ENCODE measurements around the gene CRYGN. TPM values are rescaled to one million over a fixed set of nuclear protein-coding genes. Genes with fewer than 3 reads are reported as not detected.

The CRYGN gene
- polyA plus RNA-seq, 5 donors: 0.20 to 0.58 (median 0.55) TPM

DNA sequence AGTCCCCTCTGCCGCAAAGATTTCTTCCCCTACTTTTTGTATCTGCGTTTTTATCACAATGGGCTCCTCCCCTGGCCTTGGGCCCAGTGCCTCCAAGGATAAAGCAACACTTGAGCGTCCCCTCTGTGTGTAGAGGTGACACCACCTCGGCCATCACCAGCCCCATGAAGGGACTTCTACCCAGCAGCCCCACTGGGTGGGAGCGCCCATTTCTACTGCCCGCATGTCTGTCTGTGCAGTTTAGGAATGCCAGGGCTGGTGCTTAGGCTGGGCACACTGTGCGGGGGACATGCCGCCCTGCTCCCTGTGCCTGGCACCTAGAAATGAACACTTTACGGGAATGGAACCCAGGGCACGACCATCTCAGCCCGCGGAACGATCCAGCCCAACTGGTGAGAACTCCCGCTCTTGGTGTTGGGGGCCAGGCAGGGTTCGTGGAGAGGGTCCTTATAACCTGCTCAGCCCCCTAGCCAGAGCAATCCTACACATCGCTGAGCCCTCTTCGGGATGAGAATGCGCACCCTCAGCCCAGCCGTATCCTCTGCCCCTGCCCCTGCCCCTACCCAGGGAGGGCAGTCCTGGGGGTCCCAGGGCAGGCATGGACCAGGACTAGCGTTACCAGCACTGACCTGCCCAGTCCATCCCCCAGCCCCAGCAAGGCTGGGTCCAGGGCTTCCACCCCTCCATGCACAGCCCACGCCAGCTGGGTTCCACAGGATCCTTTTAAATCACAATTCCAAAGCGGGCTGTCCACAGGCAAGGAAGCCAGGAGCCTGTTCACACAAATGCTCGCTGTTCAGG is 12.8 kb downstream of the CRYGN start:
- no peak for DNase-seq

DNA sequence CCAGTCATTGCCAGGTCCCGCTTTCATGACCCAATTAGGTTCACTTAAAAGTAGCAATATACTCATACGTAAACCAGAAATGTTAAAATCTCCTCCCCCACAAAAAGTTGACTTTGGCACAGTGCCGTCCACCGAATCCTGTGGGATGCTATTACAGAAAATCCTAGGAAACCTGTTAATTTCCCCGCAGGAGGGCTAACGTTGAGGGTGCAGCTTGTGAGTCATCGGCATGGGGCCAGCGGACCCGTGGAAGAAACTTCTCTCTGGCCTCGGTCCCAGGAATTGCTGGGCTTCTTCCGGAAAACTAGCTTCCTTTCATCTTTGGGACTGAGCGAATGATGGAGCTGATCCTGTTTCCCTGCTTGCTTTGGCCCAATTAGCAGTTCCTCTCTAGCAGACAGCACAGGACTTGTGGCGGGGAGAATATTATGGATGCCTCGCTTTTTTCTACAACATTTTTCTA is 13.5 kb downstream of the CRYGN start:
- DNase-seq: no peak

DNA sequence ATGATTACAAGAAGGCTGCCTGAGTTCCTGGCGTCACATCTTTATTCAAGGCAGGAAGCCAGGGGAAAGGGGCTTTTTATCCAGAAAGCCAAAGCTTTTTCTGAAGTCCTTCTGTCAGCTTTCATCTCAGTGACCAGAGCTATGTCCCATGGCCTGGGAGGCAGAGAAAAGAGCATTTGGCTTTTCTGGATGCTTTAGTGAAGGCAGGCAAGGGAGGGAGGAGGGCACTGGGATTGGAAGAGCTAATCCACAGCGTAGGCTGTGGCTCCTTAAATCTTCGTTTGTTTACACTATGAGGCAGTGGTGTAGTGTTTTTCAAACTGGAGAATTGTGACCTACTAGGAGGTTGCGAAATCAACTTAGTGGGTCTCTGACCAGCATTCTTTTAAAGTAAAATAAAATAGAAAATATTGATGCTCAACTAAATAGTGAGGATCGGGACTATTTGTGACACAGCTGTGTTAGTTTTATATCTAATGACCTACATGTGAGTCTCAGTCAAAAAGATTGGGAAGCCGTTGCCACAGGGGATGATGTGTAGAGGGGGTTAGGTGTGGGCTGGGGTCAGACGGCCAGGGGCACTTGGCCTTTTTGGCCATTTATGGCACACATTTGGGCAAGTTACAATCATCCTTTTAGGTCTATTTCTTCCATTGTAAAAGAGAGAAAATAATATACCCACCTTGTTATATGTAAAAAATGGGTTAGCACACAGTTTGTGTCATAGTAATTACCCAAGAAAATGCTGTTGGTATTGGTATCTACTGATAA is 14.1 kb downstream of the CRYGN start:
- no peak for DNase-seq

DNA sequence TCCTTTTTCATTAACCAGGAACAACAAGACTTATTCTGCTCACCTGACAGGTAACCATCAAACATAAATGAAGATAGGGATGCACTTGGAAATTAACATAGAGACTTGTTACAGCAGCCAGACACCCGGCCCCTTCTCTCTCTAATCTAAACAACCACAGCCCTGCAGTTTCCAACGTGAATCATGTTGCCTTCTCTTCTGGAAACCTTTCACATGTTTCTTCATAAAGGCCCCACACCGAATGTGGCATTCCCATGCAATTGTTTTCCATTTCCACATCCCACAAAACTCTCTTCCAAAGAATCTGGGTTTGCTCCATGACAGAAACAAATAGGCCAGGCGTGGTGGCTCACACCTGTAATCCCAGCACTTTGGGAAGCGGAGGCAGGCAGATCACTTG is 15.1 kb downstream of the CRYGN start:
- DNase-seq: no peak

DNA sequence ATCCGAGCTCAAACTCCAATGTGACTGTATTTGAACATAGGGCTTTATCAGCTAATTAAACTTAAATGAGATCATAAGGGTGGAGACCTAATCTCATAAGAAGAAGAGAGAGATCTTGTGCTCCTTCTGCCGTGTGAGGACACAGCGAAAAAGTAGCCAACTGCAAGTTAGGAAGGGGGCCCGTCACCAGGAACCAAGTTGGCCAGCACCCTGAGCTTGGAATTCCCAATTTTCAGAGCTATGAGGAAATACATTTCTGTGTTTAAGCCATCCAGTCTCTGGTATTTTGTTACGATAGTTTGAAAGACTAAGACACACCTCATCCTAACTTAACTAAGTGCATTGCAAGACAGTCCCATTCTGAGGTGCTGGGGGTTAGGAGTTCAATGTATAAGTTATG is 16.0 kb downstream of the CRYGN start:
- DNase-seq: no peak

DNA sequence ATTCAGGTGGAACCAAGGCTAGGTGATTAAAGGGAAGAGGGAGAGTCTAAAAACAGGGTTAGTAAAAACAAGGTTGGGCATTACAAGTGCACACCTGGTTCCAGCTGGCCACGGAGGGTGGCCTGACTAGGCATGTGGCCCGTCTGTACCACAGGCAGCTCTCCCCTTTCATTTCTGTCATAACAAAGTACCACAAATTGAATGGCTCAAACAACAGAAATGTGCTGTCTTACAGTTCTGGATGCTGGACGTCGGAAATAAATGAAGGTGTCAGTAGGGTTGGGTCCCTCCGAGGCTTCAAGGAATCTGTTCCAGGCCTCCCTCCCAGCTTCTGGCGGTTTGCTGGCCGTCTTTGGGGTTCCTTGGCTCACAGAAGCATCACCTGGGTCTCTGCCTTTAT is 16.7 kb downstream of the CRYGN start:
- DNase-seq: no peak

DNA sequence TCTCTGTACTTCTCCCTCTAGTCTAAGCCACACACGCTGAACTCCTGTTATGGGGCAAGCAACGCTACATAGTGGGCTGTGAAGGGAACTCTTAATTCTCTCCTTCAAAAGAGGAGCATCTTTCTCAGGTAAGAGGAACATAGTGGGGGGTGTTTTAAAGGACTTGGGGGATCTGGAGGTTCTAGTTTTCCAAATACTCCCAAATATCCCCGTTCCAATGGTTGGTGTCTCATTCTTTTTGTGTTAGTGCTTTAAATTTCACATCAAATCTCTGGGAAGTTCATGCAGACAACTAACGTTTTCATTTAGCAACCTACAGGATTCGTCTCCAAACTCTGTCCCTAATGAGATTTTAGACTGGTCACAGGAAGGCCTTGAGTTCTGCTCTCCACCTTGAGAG is 17.7 kb downstream of the CRYGN start:
- no peak for DNase-seq

DNA sequence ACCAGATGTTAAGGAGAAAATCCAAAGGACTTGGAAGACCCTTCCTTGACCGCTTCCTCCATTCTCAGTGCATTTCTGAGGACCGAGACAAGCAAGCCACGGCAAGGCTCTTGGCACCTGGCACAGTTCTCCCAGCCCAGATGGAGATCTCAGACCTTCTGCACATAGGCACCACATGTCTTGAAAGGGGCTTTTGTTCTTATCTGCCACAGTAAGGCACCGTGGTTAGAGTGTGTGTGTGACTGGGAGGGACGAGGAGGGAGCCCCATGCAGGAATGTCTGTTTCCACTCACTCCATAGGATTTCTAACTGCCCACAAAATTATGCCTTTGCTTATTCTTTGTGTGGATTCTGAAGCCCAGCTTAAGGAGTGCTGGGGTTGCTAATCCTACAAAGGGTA is 19.8 kb downstream of the CRYGN start:
- no peak for DNase-seq

DNA sequence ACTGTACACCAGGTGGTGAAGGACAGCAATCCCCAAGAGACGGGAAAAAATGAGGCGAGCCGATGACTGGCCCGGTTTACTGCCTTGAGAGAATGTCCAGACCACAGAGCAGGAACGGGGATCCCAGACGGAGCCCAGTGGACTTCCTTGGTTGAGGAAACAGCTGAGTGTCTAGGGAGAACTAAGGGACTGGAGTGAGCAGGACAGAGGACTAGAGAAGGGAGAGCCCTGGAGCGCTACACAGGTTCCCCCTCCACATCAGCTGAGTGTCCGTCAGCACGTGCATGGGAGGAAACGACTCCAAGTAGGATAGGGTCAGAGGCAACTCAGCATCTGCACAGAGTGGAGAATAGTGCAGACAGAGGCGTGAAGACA is 23.0 kb downstream of the CRYGN start:
- no peak for DNase-seq

DNA sequence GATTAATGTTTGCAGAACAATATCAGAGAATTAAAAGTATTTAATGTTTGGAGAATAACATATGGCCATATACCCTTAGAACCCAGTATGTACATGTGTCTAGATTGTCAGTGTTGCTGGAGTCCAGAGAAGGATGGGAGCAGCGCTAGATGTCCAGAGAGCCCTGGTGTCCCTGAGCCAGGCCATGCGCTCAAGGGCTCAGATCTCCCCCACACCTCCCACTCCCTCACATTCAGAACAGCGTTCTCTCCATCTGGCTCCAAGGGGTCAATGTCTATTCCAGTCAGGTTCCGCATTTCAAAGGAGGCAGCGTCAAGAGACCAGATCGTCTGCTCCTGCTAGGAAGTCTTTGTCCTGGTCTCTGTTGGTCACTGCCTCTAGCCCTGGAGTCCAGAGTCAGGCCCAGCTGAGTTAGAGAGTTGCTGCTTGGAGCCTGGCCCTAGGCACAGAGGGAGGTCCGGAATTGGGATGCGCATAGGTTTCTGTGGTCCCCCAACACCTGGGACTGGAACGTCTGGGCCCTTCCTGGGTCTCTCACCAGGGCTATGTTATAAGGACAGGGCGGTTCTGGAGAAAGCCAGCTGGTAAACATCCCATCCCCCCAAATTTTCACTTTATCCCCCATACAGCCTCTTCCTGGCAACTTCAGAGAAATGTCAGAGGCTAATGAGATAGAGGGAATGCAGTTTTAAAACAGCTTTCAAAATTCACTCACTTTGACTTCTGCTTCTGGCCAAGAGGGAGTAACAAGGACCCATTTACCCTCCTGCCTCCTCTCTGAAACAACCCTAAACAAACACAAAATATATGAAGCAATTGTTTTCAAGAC is 23.6 kb downstream of the CRYGN start:
- no peak for DNase-seq

DNA sequence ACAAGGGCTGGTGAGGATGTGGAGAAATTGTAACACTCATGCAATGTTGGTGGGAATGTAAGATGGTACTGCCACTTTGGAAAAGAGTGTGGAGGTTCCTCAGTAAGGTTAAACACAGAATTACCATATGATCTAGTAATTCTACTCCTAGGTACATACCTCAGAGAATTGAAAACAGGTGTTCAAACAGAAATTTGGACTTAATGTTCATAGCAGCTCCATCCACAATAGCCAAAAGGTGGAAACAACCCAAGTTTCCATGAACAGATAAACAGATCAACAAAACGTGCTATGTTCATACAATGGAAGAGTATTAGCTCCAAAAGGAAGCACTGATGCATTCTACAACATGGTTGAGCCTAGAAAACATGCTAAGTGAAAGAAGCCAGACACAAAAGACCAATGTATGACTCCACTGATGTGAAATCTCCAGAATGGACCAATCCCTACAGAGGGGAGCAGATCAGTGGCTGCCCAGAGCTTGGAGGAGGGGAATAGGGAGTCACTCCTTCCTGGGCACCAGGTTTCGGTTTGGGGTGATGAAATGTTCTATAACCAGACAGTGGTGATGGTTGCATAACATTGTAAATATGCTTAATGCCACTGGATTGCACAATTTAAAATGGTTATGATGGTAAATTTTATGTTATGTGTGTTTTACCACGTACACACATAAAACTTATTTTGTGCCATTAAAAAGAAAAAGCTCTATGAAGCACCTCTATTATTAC is 24.4 kb downstream of the CRYGN start:
- DNase-seq: no peak

DNA sequence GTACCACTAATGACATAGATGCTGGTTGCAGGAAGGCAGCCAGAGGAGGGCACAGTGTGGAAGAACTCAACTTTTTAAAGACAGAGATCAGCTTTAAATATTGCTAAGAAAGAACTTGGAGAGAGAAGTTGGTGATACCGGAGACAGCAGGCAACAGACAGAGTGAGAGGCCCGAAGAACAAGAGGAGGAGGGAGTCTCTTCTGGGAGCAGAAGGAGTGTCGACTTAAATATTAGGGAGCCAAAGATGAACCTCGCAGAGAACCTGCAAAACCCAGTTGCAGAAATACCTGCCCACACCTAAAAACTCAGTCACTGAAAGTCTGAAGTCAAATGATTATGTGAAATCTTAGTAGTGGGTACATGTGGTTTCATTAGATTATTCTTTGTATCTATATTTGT is 26.7 kb downstream of the CRYGN start:
- no peak for DNase-seq

DNA sequence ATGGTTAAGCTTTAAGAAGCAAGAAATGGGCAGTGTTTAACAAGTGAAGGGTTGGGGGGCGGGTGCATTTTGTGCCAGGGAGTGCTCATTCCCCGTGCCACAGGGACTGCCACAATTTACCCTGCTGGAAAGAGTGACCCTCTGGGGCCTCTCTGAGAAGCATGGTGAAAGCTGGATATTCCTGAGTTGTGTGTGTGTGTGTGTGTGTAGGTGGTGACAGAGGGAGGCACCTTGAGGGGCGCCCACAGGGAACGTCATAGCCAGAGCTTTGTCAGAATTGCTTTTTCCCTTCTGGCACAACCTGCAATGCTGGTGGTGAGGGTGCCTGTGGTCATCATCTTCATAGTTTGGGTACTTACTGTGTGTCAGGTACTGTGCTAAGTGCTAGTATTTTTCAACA is 27.6 kb downstream of the CRYGN start:
- DNase-seq: no peak

DNA sequence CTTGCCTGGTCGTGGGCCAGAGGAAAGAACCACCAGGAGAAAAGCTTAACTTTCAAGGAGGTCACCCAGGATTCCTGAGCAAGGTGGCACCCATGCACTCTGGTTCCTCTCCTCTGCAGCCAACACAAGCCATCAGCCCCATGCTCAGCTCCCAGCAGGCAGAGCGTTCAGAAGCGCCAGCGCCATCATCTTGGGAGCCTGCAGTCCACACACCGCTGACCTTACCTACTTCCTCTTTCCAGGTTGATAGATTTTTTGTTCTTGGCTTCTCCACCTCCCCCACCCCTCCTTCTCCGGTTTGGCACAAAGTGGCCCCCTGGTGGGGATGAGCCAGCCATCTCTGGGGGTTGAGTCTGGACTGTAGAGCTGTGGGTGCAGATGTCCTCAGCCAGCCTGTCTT is 28.4 kb downstream of the CRYGN start:
- no peak for DNase-seq

DNA sequence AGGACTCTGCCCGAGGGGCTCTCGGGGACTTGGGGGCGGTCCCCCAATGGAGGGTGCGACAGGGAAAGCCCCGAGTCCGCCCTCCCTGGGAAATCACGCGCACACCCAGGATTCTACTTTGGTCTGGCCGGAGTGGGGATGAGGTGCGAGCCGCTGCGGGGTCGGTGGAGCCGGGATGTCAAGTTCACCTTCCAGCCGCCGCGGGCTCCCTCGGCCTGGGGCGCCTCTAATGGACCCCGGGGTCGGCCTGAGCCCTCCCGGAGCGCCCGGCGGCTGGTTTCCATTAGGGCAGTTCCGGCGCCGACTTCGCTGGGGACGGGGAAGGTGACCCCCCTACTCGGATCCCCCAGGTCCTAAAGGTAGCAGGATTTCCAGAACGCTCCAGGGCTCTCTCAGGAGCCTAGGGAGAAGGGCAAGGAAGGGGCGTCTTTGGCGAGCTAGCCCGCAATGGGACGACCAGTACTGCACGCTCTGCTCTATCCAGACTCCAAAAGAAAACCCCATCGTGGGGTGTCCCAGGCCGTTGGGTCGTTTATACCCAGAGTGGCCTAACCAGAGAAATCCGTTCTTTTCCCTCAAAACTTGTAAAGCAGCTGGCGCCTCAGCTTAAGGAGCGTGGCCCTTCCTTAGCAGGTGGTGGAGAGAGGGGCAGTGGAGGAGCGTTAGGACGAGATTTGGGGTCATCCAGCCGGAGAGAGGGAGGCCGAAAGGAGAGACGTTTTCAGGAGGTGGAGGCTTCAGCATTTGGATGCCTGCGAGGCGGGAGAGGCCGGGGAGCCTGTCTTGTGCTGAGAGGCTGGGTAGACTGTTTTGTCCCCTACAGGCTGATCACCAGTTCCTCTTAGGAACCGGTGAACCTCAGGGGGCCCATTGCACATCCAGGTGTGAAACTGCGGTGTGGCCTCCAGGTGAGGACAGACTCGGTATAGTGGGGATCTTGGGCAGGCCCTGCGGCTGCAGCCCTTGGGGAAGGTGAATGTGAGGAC is 29.2 kb downstream of the CRYGN start:
- DNase-seq: no peak

DNA sequence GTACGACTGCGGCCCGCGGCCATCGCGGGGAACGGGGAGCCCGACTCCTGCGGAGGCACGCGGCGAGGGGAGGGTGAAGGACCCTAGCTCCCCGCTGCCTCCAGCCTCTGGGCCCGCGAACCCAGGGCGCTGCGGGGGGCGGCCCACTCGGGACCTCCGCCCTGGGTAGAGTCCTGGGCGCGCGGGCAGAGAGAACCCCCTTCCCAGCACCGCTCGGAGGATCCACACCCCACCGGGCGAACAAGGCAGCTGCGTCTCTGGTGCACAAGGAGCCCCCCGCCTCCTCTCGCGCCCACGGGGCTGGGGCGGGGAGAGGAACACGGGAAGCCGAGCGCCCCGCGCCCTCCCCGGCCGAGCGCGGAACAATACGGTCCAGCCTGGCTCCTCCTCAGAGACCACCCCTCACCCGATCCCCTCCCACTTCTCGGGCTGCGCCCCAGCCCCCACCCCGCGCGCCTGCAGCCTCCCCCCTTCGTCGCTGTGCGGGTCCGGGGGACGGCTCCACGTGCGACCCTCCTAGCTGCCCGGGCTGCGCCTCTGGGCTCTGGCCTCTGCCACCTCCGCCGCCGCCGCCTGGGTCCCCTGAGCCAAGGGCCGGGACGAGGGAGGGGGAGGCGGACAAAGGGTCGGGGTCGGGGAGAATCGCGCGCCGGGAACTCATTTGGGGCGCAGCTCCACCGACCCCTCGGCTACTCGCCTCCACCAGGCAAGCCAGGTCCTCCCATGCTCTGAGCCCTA is 30.1 kb downstream of the CRYGN start, which contains the start of gene WDR86:
TSS of gene WDR86 (minus strand) at position 372 of the 738 bp plus-strand sequence. CDS start 449 bp downstream, outside the sequence.
- DNase-seq: peak in 1 of 2 donors; percentile 70

DNA sequence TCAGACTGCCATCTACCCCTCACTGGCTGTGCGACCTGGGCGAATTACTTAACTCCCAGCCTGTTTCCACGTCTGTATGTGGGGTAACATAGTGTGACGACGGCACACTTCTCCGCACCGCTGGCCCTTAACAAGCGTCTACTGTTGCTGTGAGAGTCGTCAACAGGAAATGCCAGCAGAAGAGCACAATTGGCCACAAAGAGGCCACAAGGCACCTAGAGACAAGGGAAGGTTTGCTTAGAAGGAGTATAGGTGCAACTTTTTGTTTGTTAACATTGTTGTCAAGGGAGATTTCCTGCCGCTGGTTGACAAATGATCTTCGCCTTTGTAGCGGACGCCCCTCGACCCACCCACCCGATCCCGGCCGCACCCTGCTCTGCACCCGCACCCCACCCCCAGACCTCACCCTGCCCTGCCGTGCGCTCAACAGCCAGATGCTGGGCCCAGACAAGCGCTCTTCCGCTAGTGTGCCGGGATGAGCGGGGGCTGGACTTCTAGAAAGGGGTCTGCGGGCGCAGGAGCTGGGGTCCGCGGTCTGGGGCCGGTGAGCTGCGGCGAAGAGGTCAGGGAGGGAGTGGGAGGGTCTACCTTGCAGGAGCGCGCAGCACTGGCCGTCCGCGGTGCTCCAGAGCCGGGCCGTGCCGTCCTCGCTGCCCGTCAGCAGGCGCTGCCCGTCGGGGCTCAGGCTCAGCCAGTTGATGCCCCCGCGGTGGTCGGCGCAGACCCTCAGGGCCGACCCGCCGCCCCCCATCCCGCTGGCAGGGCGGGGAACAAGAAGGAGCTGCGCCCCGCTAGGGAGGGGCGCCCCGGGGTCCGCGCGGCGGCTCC is 30.9 kb downstream of the CRYGN start:
- no peak for DNase-seq

DNA sequence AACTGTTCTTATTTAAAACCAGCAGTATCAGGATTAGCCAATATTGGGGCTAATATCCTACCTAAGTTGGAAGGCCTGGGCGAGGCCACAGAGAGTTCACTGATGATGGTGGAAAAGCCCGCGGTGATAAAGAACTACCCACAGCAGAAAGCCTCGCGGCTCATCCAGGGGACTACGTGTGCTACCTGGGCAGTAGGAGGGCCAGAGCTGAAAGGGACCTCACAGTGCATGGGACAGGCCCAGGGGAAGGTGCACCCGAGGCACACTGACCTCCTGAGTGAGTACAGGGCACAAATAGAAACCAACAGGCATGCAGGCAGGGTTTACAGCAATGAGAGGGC is 31.5 kb downstream of the CRYGN start:
- DNase-seq: no peak

All from right lung (tissue), 5 donors.